Measurements from ENCODE around the gene GCLC. TPM values are rescaled to one million over a fixed set of nuclear protein-coding genes. Genes with fewer than 3 reads are reported as not detected.

The GCLC gene
- total and polyA plus RNA-seq, 5 donors from 2014 or later: 8.0 to 19.9 (median 9.6) TPM

DNA sequence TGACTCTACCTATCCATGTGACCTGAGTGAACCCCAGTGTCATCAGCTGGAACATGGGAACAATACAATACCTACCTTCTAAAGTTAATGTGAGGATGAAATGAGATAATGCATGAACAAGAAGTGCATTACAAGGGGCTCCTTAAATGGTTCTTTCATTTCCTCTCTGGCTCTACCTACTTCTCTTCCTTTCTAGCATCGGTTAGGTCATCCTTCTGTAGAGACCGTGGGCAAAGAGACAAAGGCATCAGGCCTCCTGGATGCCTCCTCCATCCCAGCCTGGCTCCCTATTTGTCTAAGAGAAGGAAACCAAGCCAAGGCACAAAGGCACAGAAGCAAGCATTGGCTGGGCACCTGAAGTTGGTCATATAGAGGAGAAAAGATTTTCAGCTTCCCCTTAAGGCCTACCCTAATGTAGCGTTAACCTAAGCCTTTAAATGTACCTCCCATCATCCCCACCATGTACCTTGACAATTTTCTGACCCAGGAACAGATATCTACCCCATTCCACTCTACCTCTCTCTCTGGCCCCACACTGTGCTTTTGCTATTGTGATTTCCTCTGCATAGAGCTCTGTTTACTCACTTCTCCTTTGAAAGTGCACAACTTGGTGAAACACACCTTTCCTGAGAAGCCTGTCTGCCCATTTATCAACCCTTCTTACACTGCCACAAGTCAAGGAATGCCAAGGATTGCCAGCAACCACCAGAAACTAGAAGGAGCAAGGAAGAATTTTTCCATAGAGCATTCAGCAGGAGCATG is 86.6 kb downstream of the GCLC start:
- no peaks in the 10 kb centered on the region for H3K27me3 ChIP-seq (ENCODE audit: control insufficient read depth, insufficient read depth, low read length)
- H3K4me3 ChIP-seq (ENCODE audit: low read depth, low read length): no peak overlapping the region
- no peak overlapping the region for H3K27ac ChIP-seq (ENCODE audit: insufficient read depth, low read length, poor library complexity, severe bottlenecking)
- no peaks in the 10 kb centered on the region for H3K4me1 ChIP-seq (ENCODE audit: control insufficient read depth, insufficient read depth, low read length, poor library complexity, severe bottlenecking)
- H3K27me3 Mint-ChIP-seq: no peaks in the 10 kb centered on the region
- ATAC-seq (ENCODE audit: low read depth in 2 of 2) (no peak), DNase-seq (no peak)
- no peaks in the 10 kb centered on the region for H3K36me3 ChIP-seq (ENCODE audit: control insufficient read depth, insufficient read depth, low read length)
- H3K4me1 Mint-ChIP-seq: no peaks in the 10 kb centered on the region
- H3K27ac Mint-ChIP-seq: peak overlapping the region in 2 of 3 donors; percentile 3 to 72
- H3K9me3 ChIP-seq (ENCODE audit: control insufficient read depth in 2 of 2, low read length in 2 of 2): peaks cover 5% of the 10 kb centered on the region in 2 experiments
- H3K4me3 Mint-ChIP-seq: no peak overlapping the region
- H3K36me3 Mint-ChIP-seq: peaks cover 3% of the 10 kb centered on the region
- peaks cover 0 to 8% (median 2%) of the 10 kb centered on the region in 7 donors for H3K9me3 Mint-ChIP-seq

DNA sequence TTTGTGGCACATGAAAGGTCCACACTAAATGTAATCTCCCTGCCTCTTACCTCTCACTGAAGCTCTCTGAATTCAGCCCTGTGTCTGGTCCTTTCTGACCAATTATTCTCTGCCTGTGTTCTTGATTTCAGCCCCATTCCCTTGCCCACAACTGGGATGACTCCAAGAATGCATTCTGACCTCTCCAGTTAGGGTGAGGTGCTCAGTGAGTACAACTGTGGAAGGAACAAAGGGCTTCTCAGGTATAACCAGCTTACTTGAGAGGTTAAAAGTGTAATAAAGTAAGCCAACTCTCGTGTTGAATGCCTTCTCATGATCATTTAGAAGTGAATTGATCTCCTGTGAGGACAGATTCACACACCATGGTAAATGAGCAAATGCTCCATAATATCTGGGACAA is 88.1 kb downstream of the GCLC start:
- Mint-ChIP-seq H3K9me3 (peaks cover 0 to 8% (median 2%) of the 10 kb centered on the region in 7 donors), H3K27ac (no peak overlapping the region), H3K27me3 (no peaks in the 10 kb centered on the region), H3K4me1 (no peaks in the 10 kb centered on the region), H3K36me3 (peaks cover 3% of the 10 kb centered on the region), H3K4me3 (no peak overlapping the region)
- Histone ChIP-seq H3K27ac (ENCODE audit: insufficient read depth, low read length, poor library complexity, severe bottlenecking) (no peak overlapping the region), H3K4me3 (ENCODE audit: low read depth, low read length) (no peak overlapping the region), H3K27me3 (ENCODE audit: control insufficient read depth, insufficient read depth, low read length) (no peaks in the 10 kb centered on the region), H3K4me1 (ENCODE audit: control insufficient read depth, insufficient read depth, low read length, poor library complexity, severe bottlenecking) (no peaks in the 10 kb centered on the region), H3K36me3 (ENCODE audit: control insufficient read depth, insufficient read depth, low read length) (no peaks in the 10 kb centered on the region), H3K9me3 (ENCODE audit: control insufficient read depth in 2 of 2, low read length in 2 of 2) (peaks cover 5% of the 10 kb centered on the region in 2 experiments)
- ATAC-seq (ENCODE audit: low read depth in 2 of 2) (no peak), DNase-seq (no peak)

DNA sequence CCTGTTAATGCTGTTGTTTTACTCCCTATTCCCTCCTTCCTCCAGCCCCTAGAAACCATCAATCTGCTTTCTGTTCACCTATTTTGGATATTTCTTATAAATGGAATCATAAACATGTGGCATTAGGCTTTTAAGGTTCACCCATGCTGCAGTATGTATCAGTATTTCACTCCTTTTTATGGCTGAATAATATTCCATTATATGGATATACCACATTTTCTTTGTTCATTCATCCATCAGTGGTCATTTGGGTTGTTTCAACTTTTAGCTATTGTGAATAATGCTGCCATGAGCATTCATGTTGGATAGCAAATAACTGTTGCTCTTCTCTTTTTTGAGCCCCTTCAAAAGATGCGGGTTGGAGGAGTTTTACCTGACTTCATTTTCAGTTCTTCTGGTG is 89.2 kb downstream of the GCLC start:
- H3K4me3 ChIP-seq (ENCODE audit: low read depth, low read length): no peak overlapping the region
- peaks cover 5% of the 10 kb centered on the region in 2 experiments for H3K9me3 ChIP-seq (ENCODE audit: control insufficient read depth in 2 of 2, low read length in 2 of 2)
- peaks cover 0 to 8% (median 3%) of the 10 kb centered on the region in 7 donors for H3K9me3 Mint-ChIP-seq
- no peak overlapping the region for H3K4me3 Mint-ChIP-seq
- no peak overlapping the region for H3K27ac Mint-ChIP-seq
- H3K36me3 Mint-ChIP-seq: peaks cover 3% of the 10 kb centered on the region
- no peaks in the 10 kb centered on the region for H3K4me1 ChIP-seq (ENCODE audit: control insufficient read depth, insufficient read depth, low read length, poor library complexity, severe bottlenecking)
- no peak overlapping the region for H3K27ac ChIP-seq (ENCODE audit: insufficient read depth, low read length, poor library complexity, severe bottlenecking)
- H3K27me3 ChIP-seq (ENCODE audit: control insufficient read depth, insufficient read depth, low read length): no peaks in the 10 kb centered on the region
- DNase-seq (no peak), ATAC-seq (ENCODE audit: low read depth in 2 of 2) (no peak)
- H3K36me3 ChIP-seq (ENCODE audit: control insufficient read depth, insufficient read depth, low read length): no peaks in the 10 kb centered on the region
- no peaks in the 10 kb centered on the region for H3K4me1 Mint-ChIP-seq
- no peaks in the 10 kb centered on the region for H3K27me3 Mint-ChIP-seq

DNA sequence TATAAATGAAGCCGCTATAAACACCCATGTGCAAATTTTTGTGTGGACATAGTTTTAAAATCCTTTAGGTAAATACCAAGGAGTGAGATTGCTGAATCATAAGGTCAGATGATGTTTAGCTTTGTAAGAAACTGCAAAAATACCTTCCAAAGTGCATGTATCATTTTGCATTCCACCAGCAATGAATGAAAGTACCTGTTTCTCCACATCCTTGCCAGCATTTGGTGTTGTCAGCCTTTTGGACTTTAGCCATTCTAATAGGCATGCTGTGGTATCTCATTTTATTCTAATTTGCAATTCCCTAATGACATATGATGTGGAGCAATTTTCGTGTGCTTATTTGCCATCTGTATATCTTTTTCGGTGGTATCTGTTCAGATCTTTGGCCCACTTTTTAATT is 93.7 kb downstream of the GCLC start:
- H3K4me1 ChIP-seq (ENCODE audit: control insufficient read depth, insufficient read depth, low read length, poor library complexity, severe bottlenecking): no peaks in the 10 kb centered on the region
- peaks cover 5 to 8% of the 10 kb centered on the region in 2 experiments for H3K9me3 ChIP-seq (ENCODE audit: control insufficient read depth in 2 of 2, low read length in 2 of 2)
- no peaks in the 10 kb centered on the region for H3K36me3 ChIP-seq (ENCODE audit: control insufficient read depth, insufficient read depth, low read length)
- H3K27ac ChIP-seq (ENCODE audit: insufficient read depth, low read length, poor library complexity, severe bottlenecking): no peak overlapping the region
- no peak overlapping the region for H3K4me3 Mint-ChIP-seq
- no peaks in the 10 kb centered on the region for H3K36me3 Mint-ChIP-seq
- H3K27ac Mint-ChIP-seq: no peak overlapping the region
- ATAC-seq (ENCODE audit: low read depth in 2 of 2): no peak
- H3K9me3 Mint-ChIP-seq: peaks cover 0 to 12% (median 0%) of the 10 kb centered on the region in 7 donors
- peaks cover 10% of the 10 kb centered on the region for H3K27me3 Mint-ChIP-seq
- no peak for DNase-seq
- H3K4me3 ChIP-seq (ENCODE audit: low read depth, low read length): no peak overlapping the region
- H3K4me1 Mint-ChIP-seq: no peaks in the 10 kb centered on the region
- peaks cover 3% of the 10 kb centered on the region for H3K27me3 ChIP-seq (ENCODE audit: control insufficient read depth, insufficient read depth, low read length)

DNA sequence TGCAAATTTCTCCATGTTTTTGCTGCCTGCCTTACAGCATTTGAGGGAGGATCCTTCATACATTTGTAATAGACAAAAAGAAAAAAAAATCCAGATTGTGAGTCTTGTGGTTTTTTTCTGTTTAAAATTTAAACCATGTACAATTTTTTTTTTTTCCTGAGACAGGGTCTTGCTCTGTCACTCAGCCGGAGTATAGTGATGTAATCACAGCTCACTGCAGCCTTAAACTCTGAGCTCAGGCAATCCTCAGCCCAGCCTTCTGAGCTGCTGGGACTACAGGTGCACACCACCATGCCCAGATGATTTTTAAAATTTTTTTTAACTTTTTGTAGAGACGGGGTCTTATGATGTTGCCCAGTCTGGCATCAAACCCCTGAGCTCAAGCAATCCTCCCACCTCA is 97.0 kb downstream of the GCLC start:
- H3K27me3 Mint-ChIP-seq: peaks cover 29% of the 10 kb centered on the region
- H3K27ac ChIP-seq (ENCODE audit: insufficient read depth, low read length, poor library complexity, severe bottlenecking): no peak overlapping the region
- H3K27ac Mint-ChIP-seq: no peak overlapping the region
- peaks cover 6% of the 10 kb centered on the region for H3K27me3 ChIP-seq (ENCODE audit: control insufficient read depth, insufficient read depth, low read length)
- H3K4me3 Mint-ChIP-seq: no peak overlapping the region
- ATAC-seq (ENCODE audit: low read depth in 2 of 2): no peak
- H3K4me3 ChIP-seq (ENCODE audit: low read depth, low read length): no peak overlapping the region
- H3K4me1 ChIP-seq (ENCODE audit: control insufficient read depth, insufficient read depth, low read length, poor library complexity, severe bottlenecking): no peaks in the 10 kb centered on the region
- H3K9me3 ChIP-seq (ENCODE audit: control insufficient read depth in 2 of 2, low read length in 2 of 2): peaks cover 0 to 4% of the 10 kb centered on the region in 2 experiments
- H3K36me3 Mint-ChIP-seq: no peaks in the 10 kb centered on the region
- H3K4me1 Mint-ChIP-seq: no peaks in the 10 kb centered on the region
- H3K9me3 Mint-ChIP-seq: peaks cover 0 to 5% (median 0%) of the 10 kb centered on the region in 7 donors
- no peak for DNase-seq
- H3K36me3 ChIP-seq (ENCODE audit: control insufficient read depth, insufficient read depth, low read length): no peaks in the 10 kb centered on the region

Other genes starting within 250 kb of the GCLC start
- gene ELOVL5, start 196.2 kb downstream of the GCLC start, total RNA-seq: 201 TPM
- 100 to 1,000 TPM; 139 to 175 (median 154) TPM for gene ELOVL5, start 196.2 kb downstream of the GCLC start, polyA plus RNA-seq
- gene KLHL31, start 120.7 kb upstream of the GCLC start, total RNA-seq: not detected
- not detected for gene KLHL31, start 120.7 kb upstream of the GCLC start, polyA plus RNA-seq
- gene LRRC1, start 249.9 kb upstream of the GCLC start, total RNA-seq: 1.0 TPM
- gene LRRC1, start 249.9 kb upstream of the GCLC start, polyA plus RNA-seq: 1 to 10 TPM in 2 of 4 donors, under 1 TPM in 2; 0.37 to 1.4 (median 0.79) TPM